MM.1S (cell line): ENCODE results near the gene THRA.

Source experiments
- CTCF ChIP-seq: fragments of 300-600 bp; sonication (generic); IDR thresholded peaks from 2 replicates; pipeline ENCODE4 v1.5.1; 2016; ENCODE audit warnings: antibody characterized with exemption, low read length, mixed read lengths
- EZH2 ChIP-seq: fragments of 300-600 bp; sonication (generic); optimal IDR thresholded peaks from 2 replicates; pipeline ENCODE3; 2017; ENCODE audit warnings: low read depth, mild to moderate bottlenecking, antibody characterized with exemption, low read length, mixed read lengths
- EZH2phosphoT487 ChIP-seq: fragments of 300-600 bp; sonication (generic); IDR thresholded peaks from 2 replicates; pipeline ENCODE4 v1.6.1; 2018; ENCODE audit warnings: antibody characterized with exemption, low read length

GRCh38 chr17:40123811-40124114 lies 61.0 kb downstream of the THRA start:
- no peak for TF ChIP-seq CTCF
- no peak for TF ChIP-seq EZH2phosphoT487
- TF ChIP-seq EZH2 = no peak
